Measurements from ENCODE around the gene FAM83E. TPM values are rescaled to one million over a fixed set of nuclear protein-coding genes. Genes with fewer than 3 reads are reported as not detected.

Gene FAM83E
- total and polyA plus RNA-seq, 2 donors (not counting 1 experiment from before 2014, with no cell fraction given): 0.15 to 4.1 TPM

DNA sequence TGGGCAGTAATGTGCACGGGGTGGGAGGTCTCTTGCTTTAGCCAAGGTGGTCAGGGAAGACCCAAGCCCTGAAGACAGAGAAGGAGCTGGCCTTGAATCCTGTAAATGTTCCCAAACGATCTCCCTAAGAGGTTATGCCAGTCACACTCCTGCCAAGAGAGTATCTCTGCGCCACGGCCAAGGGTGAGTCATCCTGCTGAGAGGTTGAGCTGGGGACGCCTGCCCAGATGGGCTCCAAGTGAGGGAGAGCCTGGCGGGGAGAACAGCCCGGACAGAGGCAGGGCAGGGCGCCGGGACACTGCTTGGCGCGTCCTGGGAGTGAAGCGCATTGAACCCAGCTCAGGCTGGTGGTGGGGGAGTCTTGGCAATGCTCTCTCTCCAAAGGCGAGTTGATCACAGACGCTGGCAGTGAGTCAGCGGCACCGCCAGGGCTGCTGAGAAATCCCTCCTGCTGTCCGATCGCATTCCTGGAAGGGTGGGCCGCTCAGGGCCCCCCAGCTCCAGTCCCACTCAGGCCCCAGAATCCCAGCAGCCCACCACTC, 46.5 kb downstream of the FAM83E start:
- no peaks in the 10 kb centered on the region for H3K4me1 ChIP-seq (ENCODE audit: control insufficient read depth in 2 of 2, insufficient read depth in 2 of 2, low read length in 2 of 2)
- no peak overlapping the region for H3K9ac ChIP-seq (ENCODE audit: low read length)
- Mint-ChIP-seq H3K27me3 (peaks cover 15% of the 10 kb centered on the region), H3K27ac (no peak overlapping the region), H3K9me3 (ENCODE audit: insufficient read depth) (no peaks in the 10 kb centered on the region), H3K4me3 (no peak overlapping the region), H3K4me1 (peaks cover under 1% of the 10 kb centered on the region)
- no peaks in the 10 kb centered on the region for H4K20me1 ChIP-seq (ENCODE audit: control insufficient read depth, insufficient read depth, low read length, poor library complexity, severe bottlenecking)
- no peak overlapping the region for H3K4me2 ChIP-seq (replicated peaks; ENCODE audit: low read depth, low read length, poor library complexity, severe bottlenecking)
- H3K27me3 ChIP-seq (replicated peaks in 1 of 4; ENCODE audit: control extremely low read depth in 1 of 4, control insufficient read depth in 3 of 4, insufficient read depth in 4 of 4, low read length in 3 of 4): peaks cover 0 to 10% (median 0%) of the 10 kb centered on the region in 4 experiments
- 43% methylated on average over 19 of the region's 19 CpGs for WGBS (ENCODE audit: insufficient coverage)
- H2AFZ ChIP-seq (ENCODE audit: insufficient read depth, low read depth, low read length, poor library complexity, severe bottlenecking): no peak overlapping the region
- H3K27ac ChIP-seq (ENCODE audit: low read length in 2 of 2): no peak overlapping the region
- ChIA-PET CTCF (interaction anchor here (0.7 kb wide), 1 partner anchor 1149 kb away, joined by 4 read pairs; no protein-coding TSS in a partner anchor), POLR2A (no interaction called here)
- no peak for ATAC-seq (ENCODE audit: low read depth)
- no peaks in the 10 kb centered on the region for H3K36me3 ChIP-seq (replicated peaks in 1 of 2; ENCODE audit: control extremely low read depth in 1 of 2, control insufficient read depth in 1 of 2, extremely low read depth in 1 of 2, insufficient read depth in 2 of 2, low read length in 1 of 2)
- peaks cover 0 to 3% (median 0%) of the 10 kb centered on the region in 3 donors for H3K9me3 ChIP-seq (ENCODE audit: control extremely low read depth in 1 of 3, control insufficient read depth in 2 of 3, insufficient read depth in 1 of 3, low read length in 2 of 3)
- no peaks in the 10 kb centered on the region for H3K79me2 ChIP-seq (ENCODE audit: control insufficient read depth, insufficient read depth, low read length)
- TF ChIP-seq, protein P1, sequence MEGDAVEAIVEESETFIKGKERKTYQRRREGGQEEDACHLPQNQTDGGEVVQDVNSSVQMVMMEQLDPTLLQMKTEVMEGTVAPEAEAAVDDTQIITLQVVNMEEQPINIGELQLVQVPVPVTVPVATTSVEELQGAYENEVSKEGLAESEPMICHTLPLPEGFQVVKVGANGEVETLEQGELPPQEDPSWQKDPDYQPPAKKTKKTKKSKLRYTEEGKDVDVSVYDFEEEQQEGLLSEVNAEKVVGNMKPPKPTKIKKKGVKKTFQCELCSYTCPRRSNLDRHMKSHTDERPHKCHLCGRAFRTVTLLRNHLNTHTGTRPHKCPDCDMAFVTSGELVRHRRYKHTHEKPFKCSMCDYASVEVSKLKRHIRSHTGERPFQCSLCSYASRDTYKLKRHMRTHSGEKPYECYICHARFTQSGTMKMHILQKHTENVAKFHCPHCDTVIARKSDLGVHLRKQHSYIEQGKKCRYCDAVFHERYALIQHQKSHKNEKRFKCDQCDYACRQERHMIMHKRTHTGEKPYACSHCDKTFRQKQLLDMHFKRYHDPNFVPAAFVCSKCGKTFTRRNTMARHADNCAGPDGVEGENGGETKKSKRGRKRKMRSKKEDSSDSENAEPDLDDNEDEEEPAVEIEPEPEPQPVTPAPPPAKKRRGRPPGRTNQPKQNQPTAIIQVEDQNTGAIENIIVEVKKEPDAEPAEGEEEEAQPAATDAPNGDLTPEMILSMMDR (IDR thresholded peaks at IDR 0.05): no peak
- no peak for TF ChIP-seq EZH2 (IDR thresholded peaks at IDR 0.05; ENCODE audit: borderline replicate concordance, insufficient read depth, low read depth, low read length, poor library complexity, severe bottlenecking)
- intact Hi-C loops (cut with micrococcal nuclease): no loop called here
- H3K4me3 ChIP-seq (ENCODE audit: control extremely low read depth in 1 of 5, extremely low read depth in 1 of 5, insufficient read depth in 1 of 5, low read depth in 2 of 5, low read length in 4 of 5): no peak overlapping the region
- DNase-seq: no peak

GRCh38 chr19:48565090-48565489, 49.8 kb downstream of the FAM83E start:
- Mint-ChIP-seq H3K4me1 (peaks cover 2% of the 10 kb centered on the region), H3K4me3 (no peak overlapping the region), H3K27me3 (peaks cover 12% of the 10 kb centered on the region), H3K27ac (no peak overlapping the region), H3K9me3 (ENCODE audit: insufficient read depth) (no peaks in the 10 kb centered on the region)
- Histone ChIP-seq H4K20me1 (ENCODE audit: control insufficient read depth, insufficient read depth, low read length, poor library complexity, severe bottlenecking) (no peaks in the 10 kb centered on the region), H3K4me3 (ENCODE audit: control extremely low read depth in 1 of 5, extremely low read depth in 1 of 5, insufficient read depth in 1 of 5, low read depth in 2 of 5, low read length in 4 of 5) (no peak overlapping the region), H3K9ac (ENCODE audit: low read length) (no peak overlapping the region), H3K79me2 (ENCODE audit: control insufficient read depth, insufficient read depth, low read length) (no peaks in the 10 kb centered on the region), H3K36me3 (replicated peaks in 1 of 2; ENCODE audit: control extremely low read depth in 1 of 2, control insufficient read depth in 1 of 2, extremely low read depth in 1 of 2, insufficient read depth in 2 of 2, low read length in 1 of 2) (no peaks in the 10 kb centered on the region), H3K4me1 (ENCODE audit: control insufficient read depth in 2 of 2, insufficient read depth in 2 of 2, low read length in 2 of 2) (no peaks in the 10 kb centered on the region), H3K9me3 (ENCODE audit: control extremely low read depth in 1 of 3, control insufficient read depth in 2 of 3, insufficient read depth in 1 of 3, low read length in 2 of 3) (peaks cover 0 to 3% (median 0%) of the 10 kb centered on the region in 3 donors), H3K27ac (ENCODE audit: low read length in 2 of 2) (no peak overlapping the region), H2AFZ (ENCODE audit: insufficient read depth, low read depth, low read length, poor library complexity, severe bottlenecking) (no peak overlapping the region), H3K27me3 (replicated peaks in 1 of 4; ENCODE audit: control extremely low read depth in 1 of 4, control insufficient read depth in 3 of 4, insufficient read depth in 4 of 4, low read length in 3 of 4) (peaks cover 0 to 10% (median 0%) of the 10 kb centered on the region in 4 experiments), H3K4me2 (replicated peaks; ENCODE audit: low read depth, low read length, poor library complexity, severe bottlenecking) (no peak overlapping the region)
- ATAC-seq (ENCODE audit: low read depth): no peak
- no peak for TF ChIP-seq EZH2 (IDR thresholded peaks at IDR 0.05; ENCODE audit: borderline replicate concordance, insufficient read depth, low read depth, low read length, poor library complexity, severe bottlenecking)
- TF ChIP-seq, protein P1 (IDR thresholded peaks at IDR 0.05): no peak
- intact Hi-C loops (cut with micrococcal nuclease): no loop called here
- CTCF ChIA-PET: interaction anchor here (0.6 kb wide), 2 partner anchors 34 to 292 kb away, joined by 3 to 4 read pairs; no protein-coding TSS in a partner anchor
- POLR2A ChIA-PET: no interaction called here
- no peak for DNase-seq
- WGBS (ENCODE audit: insufficient coverage): 94% methylated on average over 6 of the region's 7 CpGs

All from B cell (primary cell).